GM19397 (cell line): ENCODE data around the gene SPATA21.
A peak's percentile ranks its signal among the peaks of the same experiment; 100 is the strongest.

Experiments used
- ATAC-seq: cut with Tn5 transposase; IDR thresholded peaks from one replicate; pipeline ENCODE4 v1.9.1; 2021; ENCODE audit warnings: mild to moderate bottlenecking, moderate library complexity; ENCODE audit not compliant: unreplicated experiment

Gene SPATA21

DNA sequence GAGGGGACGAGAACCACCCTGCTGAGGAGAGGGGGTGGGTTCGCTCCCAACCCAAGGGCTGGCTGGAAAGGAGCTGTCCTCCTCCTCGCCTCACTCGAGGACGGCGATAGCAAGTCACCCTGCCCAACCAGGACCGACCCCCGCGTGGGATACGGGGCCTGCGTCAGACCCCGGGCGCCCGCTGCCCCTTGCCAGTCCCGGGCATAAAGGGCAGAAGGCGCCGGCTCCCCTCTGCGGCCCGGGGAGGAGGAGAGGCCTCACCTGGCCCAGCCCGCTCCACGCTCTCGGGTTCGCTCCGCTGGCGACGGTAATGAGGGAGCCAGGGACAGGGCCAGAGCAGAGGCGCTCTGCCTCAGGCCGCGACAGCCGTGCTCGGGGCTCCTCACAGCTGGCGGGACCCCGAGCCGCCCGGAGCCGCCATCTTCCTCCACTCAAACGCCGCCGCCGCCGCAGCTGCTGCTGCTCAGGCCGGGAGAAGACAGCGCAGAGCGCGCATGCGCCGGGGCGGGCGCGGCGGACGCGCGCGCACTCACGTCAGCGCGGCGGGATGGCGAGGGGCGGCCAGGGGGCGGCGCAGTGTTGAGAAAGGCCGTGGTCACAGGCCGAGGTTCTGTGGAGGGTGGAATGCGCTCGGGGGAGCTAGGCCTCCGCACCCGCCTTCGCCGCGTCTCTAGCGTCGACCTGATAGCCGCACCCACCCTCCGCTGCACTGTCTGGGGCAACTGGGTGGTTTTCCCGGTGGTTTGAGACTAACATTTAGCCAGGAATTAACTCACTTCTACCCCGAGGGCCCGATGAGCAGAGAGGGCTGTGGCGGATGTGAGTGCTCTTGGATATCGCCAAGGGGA, 85.0 kb downstream of the SPATA21 start, which contains the start of gene FBXO42:
Gene FBXO42, minus strand, starts transcription at position 487 of the 848 bp plus-strand sequence. CDS start 37,062 bp downstream, outside the sequence.
- peak; percentile 91 for ATAC-seq

DNA sequence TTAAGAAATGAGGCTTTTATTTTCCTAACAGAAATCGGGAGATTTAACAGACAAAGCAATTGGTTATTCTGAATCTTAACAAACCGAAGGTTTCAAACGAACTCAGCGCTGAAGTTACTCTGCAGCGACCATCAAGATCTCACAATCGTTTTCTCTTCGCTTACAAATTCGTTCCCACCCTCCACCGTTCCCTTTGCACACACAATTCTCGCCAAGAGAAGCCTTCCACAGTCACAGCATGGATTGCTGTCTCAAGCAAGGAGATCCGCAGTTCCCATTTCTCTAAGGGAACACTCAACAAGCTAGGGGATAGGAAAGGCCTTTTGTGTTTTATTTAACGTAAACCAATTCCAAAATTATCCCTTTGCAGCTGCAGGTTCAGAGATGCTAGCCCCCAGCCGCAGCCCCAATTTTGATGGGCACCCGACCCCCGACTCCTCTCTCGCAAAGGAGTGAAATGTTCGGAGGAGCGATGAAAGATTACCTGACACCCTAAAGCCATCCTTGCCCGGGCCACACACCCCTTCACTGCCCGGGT, 85.7 kb downstream of the SPATA21 start:
- ATAC-seq: no peak

DNA sequence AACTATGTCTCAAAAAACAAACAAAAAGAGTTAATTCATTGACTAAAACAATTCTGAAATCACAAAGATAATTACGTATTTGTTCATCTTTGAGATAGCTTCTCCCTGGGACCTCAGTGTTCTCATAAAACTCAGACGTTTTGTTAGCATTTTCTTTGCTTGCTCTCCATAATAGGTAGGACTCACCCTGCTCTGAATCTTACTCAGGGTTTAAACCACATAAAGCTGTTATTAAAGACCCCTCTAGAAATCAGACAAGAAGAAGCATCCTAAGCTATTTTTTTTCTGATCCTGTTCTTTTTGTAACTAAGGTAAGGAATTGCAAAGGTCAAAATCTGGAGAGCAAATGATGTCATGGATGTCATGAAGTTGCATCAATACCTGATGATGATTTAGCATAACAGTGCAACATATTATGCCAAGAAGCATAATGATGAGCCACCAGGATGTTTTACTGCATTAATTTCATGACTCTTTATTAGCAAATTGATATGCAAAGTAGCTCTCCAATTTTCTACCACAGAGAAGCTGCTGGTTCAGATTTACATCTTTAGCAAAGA, 87.3 kb downstream of the SPATA21 start:
- no peak for ATAC-seq
